NCI-H748 (cell line): ENCODE data around the gene ZACN.

Experiments
- DNase-seq: peaks from one replicate; lab custom pipeline; 2025; ENCODE audit not compliant: unreplicated experiment; lab: John Stamatoyannopoulos, UW

ZACN gene

DNA sequence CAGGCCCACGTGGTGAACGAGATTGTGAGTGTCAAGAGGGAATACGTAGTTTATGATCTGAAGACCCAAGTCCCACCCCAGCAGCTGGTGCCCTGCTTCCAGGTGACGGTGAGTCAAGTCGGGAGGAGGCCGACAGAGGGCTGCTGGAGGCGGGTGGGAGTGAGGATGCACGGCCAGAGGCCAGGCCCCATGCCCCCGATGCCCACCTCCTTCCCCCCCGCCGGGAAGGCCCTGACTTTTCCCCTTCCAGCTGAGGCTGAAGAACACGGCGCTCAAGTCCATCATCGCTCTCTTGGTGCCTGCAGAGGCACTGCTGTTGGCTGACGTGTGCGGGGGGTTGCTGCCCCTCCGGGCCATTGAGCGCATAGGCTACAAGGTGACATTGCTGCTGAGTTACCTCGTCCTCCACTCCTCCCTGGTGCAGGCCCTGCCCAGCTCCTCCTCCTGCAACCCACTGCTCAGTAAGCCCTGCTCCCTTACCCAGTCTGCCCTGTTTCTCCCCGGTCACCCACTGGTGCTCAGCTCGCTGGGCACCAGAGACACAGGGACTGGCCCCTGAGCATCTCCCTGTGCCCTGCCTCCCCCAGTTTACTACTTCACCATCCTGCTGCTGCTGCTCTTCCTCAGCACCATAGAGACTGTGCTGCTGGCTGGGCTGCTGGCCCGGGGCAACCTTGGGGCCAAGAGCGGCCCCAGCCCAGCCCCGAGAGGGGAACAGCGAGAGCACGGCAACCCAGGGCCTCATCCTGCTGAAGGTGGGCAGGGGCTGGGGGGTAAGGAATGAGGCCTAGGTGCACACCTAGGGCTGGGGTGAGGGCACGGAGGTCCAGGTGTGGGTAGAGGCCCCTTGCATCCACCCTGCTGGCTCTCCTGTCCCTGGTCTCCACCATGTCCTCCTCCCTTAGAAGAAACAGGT is 2.6 kb downstream of the ZACN start:
- no peak for DNase-seq

- DNase-seq = no peak
Observed at GRCh38 chr17:76082326-76083251, 3.6 kb downstream of the ZACN start.

DNA sequence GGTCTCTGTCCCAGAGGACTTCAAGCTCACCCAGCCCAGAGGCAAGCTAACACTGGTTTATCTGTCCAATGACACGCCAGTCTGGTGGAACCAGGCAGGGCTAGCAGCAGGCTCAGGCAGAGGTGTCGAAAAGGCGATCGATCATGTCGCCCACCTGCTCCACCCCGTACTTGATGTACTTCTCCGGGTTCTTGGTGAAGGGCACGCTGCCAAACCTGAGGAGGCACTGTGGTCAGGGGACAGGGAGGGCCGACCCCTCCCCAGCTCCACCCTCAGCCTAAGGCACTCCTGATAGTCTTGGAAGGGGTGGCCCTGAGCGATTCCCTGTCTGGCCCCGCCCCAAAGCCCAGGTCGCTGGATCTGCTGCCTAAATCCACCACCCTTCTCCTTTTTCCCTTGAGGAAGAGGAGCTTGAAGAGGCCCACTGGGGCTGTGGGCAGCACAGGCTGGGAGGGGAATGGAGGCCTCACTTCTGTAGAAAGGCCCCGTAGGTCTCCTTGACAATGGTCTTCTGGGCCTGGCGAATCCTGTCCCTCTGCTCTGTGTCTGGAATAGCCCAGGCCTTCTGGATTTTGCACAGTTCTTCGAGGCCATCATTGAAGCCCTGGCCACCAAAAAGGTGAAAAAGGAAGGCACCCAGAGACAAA is 4.7 kb downstream of the ZACN start:
- DNase-seq = no peak

- no peak for DNase-seq
Observed at GRCh38 chr17:76085066-76085730, 6.2 kb downstream of the ZACN start.

- DNase-seq = no peak
Observed at GRCh38 chr17:76085731-76086366, 6.9 kb downstream of the ZACN start.

DNA sequence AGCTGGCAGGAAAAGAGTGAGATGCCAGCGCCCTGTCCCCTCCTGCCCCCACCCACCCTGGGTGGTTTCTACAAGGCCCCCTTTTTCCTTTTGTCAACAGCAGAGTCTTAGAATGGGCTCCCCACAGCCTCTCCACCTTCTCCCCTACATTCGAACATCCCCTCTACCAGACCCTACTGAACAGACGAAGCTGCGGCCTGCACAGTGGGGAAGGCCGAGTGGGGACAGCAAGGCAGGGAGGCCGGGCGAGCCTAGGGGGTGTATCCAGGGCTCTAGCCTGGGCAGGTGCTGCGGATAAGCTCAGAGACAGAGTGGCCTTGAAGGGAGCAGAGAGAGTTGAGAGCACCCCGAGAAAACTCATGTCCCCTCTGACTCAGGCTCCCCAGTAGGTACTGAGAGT is 7.4 kb downstream of the ZACN start:
- no peak for DNase-seq

- no peak for DNase-seq
Observed at GRCh38 chr17:76087531-76087930, 8.5 kb downstream of the ZACN start.

GRCh38 chr17:76088041-76088867 is 9.3 kb downstream of the ZACN start:
- no peak for DNase-seq

DNA sequence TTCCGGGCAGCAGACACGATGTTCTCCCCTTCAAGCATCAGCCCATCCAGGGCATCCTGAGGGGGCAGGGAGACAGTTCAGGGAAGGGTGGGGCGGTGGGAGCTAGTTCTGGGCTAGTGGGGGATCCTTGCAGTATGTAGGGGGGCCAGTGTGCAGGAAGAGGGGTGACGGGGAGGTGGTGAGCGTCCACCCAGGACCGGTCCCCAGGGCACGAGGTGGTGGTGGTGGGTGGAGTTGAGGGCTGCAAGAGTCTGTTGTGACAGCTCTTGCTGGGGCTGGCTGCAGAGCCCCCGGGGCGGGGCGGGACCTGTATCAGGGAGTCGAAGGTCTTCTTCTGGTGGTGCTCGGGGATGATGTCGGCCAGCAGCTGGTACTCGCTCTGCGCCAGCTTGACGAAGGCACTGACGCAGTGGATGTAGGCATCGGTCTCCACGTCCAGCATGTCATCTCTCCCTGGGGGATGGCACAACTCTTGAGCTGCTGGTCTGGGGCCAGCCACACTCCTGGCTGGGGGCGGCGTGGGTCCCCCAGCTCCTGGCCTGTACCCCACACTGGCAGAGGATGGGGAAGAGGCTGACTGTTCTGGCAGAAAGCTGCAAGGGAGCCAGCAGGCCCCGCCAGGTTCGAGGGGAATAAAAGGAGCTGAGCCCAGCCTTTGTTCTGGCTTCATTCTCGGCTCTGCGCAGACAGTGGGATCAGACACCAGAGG is 10.0 kb downstream of the ZACN start:
- DNase-seq = no peak

DNA sequence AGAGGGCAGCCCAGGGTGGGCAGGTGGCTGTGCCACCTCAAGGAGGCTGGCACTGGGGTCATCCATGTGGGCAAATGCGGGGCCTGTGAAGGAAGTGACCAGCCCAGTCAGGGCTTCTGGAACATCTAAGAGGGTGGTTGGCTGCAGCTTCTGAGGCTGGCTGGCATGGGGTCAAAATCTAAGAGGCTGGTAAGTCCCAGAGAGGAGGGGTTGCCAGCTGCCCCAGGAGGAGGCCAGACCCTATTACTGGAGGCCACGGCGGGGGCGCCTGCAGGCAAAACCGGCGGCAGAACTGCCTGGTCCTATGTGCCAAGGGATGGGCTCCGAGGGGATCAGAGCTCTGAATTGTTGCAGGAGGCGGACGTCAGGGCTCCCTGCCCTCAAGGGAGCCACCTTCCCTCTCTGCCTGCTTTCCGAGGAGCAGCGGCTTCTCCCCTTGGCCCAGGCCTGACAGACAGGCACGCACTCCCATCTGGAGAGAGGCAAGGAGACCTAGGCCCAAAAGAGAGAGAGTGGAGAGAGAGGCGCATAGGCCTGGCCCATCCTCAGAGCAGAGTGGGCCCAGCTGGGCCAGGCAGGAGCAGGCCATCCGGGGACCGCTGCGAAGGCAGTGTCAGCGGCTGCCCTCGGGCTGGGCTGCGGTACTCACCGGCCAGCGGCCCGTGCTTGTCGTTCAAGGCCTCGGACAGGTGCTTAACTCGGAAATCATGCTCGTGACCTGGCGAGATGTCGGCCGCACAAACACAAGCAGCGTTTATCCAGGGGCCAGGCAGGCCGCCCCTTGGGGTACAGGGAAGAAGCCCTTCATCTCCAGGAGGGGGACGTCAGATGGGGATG is 10.9 kb downstream of the ZACN start:
- no peak for DNase-seq

GRCh38 chr17:76090517-76091129 is 11.6 kb downstream of the ZACN start:
- no peak for DNase-seq

DNA sequence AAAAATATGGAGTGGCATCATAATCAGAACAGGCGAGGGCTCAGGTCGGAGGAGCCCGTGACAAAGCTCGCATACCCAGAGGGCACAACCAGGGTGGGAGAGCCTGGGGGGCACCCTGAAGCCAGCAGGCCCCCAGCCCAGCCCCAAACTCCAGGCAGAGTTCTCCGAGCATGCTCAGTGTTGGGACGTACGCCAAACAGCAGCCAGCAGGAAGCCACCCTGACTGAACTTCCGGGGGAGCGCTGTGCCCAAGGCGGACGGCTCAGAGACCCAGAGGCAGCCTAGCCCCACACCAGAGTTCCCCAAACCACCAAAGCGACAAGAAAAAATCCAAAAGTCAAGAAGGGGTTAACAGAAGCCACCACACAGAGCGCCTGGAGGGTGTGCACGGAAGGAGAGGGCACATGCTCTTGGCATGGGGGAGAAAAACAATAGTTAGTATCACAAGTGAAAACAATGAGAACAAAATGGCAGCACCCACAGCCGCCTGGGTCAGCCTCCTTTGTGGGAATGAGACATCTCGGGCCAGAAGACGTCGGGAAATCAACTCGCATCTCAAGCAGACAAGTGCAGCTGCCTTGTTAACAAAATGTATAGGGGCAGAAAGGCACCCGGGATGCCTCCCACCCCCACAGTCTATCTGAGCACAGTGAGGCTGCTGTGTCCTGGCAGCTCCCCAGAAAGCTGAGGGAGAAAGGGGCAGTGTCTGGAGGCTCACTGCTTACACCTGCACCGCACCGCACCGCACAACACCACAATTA is 12.7 kb downstream of the ZACN start:
- DNase-seq = no peak

DNA sequence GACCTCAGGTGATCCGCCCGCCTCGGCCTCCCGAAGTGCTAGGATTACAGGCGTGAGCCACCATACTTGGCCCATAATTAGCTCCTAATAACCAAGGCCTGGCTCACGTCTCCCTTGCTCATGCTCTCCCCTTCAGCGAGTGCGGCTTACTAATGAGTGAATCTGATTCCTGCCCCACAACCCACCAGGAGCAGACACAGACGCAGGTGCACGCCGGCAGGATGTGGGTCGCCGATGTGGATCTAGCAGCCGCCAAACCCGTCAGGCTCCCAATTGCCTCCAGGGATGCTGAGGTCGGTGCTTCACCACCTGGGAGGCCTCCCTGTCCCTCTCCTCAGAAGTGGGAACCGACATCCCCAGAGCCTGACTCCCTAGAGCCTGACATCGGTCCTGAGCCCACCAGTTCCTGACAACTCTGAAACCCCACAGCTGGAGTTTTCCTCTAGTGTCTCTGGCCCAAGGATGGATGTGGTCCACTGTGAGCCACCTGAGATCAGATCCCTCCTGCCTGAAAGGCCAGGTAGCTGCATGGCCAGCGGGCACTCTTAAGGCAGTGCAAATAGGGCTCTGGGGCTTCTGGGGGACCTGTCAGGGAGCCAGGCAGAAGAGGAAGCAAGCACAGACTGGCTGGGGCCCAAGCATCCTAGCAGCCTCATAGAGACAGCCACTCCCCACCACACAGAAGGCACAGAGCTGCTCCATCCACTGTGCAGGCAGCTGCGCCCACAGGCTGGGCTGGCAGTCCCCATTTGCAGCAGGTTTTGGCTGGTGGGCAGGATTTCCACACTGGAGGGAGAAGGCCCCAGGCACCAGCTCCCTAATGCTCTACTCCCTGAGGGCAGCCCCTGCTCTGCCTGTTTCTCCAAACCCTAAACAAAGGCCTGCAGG is 13.8 kb downstream of the ZACN start:
- DNase-seq = no peak

DNA sequence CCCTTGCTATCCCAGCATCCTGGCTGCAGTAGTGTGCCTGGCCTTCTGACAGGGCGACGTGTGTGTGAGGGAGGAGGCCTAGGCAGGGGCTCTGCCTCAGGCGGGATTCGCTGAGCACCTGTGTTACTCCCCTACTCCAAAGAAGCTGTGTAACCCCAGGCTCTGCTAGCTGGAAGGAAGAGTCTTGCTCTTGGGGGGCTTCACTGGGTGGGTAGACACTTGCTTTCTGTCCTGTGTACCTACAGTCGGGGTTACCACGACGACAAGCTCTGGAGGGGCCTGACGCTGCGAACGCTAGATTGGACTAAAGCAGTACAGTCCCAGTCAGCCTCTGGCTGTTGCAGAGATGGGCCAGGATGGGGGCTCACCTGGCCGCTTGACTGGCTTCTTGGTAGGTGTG is 15.1 kb downstream of the ZACN start:
- DNase-seq = no peak

- no peak for DNase-seq
Observed at GRCh38 chr17:76095943-76096342, 17.0 kb downstream of the ZACN start.
